Skeletal muscle satellite cell (primary cell): ENCODE measurements around the gene CDK11A.
"Not testable (repeated sequence)": the region's sequence is repeated elsewhere in the genome, so short reads cannot be mapped to it uniquely, and the experiment has no call there.

Source experiments
- H3K27me3 ChIP-seq: 2 replicates; pipeline ENCODE4 v1.7.0; 2013; ENCODE audit warnings: low read length; ENCODE audit not compliant: control insufficient read depth, insufficient read depth
- H3K36me3 ChIP-seq: 2 replicates; pipeline ENCODE4 v1.7.0; 2013; ENCODE audit warnings: mild to moderate bottlenecking, control low read depth, low read length; ENCODE audit not compliant: insufficient read depth
- H3K4me1 ChIP-seq: 2 replicates; pipeline ENCODE4 v1.7.0; 2013; ENCODE audit warnings: low read length; ENCODE audit not compliant: control insufficient read depth, insufficient read depth
- H3K4me2 ChIP-seq: 2 replicates; pipeline ENCODE4 v1.7.0; 2013; ENCODE audit warnings: mild to moderate bottlenecking, low read length
- H3K4me3 ChIP-seq: 2 replicates; pipeline ENCODE4 v1.7.0; 2013; ENCODE audit warnings: low read length
- H3K9ac ChIP-seq: 2 replicates; pipeline ENCODE4 v1.7.0; 2013; ENCODE audit warnings: mild to moderate bottlenecking, low read depth, low read length, moderate library complexity
- H3K9me3 ChIP-seq: replicated peaks from 2 replicates; pipeline ENCODE4 v1.7.0; 2013; ENCODE audit warnings: mild to moderate bottlenecking, control low read depth, low read length

Gene CDK11A

GRCh38 chr1:1732381-1732780 lies 8.2 kb upstream of the CDK11A start:
- H3K4me2 ChIP-seq, result no peak overlapping the region
- no peak overlapping the region for H3K4me3 ChIP-seq
- H3K9ac ChIP-seq, result no peak overlapping the region
- H3K9me3 ChIP-seq, result no peaks in the 10 kb centered on the region
- peaks cover 12% of the 10 kb centered on the region for H3K4me1 ChIP-seq
- H3K36me3 ChIP-seq, result peaks cover 20% of the 10 kb centered on the region
- no peaks in the 10 kb centered on the region for H3K27me3 ChIP-seq

DNA sequence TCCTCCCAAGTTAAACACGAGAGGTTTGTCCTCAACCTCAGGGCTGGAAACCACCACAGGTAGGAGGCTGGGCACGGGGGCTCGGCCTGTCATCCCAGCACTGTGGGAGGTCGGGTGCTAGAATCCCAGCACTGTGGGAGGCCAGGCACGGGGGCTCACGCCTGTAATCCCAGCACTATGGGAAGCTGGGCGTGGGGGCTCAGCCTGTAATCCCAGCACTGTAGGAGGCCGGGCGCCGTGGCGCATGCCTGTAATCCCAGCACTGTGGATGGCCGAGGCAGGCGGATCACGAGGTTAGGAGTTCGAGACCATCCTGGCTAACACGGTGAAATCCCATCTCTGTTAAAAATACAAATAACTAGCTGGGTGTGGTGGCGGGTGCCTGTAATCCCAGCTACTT lies 6.7 kb upstream of the CDK11A start:
- Histone ChIP-seq H3K9me3 (no peaks in the 10 kb centered on the region), H3K9ac (no peak overlapping the region), H3K4me1 (peaks cover 12% of the 10 kb centered on the region), H3K4me3 (no peak overlapping the region), H3K36me3 (peaks cover 20% of the 10 kb centered on the region), H3K4me2 (no peak overlapping the region), H3K27me3 (no peaks in the 10 kb centered on the region)

GRCh38 chr1:1730230-1730629 lies 6.1 kb upstream of the CDK11A start:
- not testable (repeated sequence) for H3K4me2 ChIP-seq, H3K9me3 ChIP-seq, H3K27me3 ChIP-seq, H3K9ac ChIP-seq, H3K4me3 ChIP-seq
- Histone ChIP-seq H3K36me3 (peaks cover 18% of the 10 kb centered on the region), H3K4me1 (peaks cover 12% of the 10 kb centered on the region)

DNA sequence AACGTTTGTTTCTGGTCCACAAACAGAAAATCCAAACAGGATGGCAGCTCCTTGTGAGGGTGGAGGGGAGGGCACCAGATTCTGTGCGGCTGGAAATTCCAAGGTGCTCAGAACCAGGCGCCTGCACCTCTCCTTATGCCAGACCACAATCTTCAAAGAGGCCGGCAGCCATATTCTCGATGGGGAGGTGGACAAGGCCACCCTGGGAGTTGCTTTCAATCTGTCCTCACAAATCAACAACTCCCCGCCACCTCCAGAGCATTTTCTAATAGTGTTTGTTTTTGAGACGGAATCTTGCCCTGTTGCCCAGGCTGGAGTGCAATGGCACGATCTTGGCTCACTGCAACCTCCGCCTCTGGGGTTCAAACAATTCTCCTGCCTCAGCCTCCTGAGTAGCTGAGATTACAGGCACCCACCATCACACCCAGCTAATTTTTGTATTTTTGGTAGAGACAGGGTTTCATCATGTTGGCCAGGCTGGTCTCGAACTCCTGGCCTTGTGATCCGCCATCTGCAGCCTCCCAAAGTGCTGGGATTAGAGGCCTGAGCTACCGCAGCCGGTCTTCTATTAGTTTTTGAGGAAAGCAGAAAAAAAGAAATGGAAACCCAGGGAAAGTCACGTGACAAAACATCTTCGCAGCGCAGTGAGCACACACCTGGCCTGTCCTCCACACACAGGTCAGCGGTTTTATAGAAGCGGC lies 5.1 kb upstream of the CDK11A start:
- not testable (repeated sequence) for H3K27me3 ChIP-seq, H3K9ac ChIP-seq, H3K9me3 ChIP-seq, H3K4me3 ChIP-seq
- H3K4me2 ChIP-seq, result peak overlapping the region; percentile 42
- H3K36me3 ChIP-seq, result peaks cover 17% of the 10 kb centered on the region
- peaks cover 12% of the 10 kb centered on the region for H3K4me1 ChIP-seq

DNA sequence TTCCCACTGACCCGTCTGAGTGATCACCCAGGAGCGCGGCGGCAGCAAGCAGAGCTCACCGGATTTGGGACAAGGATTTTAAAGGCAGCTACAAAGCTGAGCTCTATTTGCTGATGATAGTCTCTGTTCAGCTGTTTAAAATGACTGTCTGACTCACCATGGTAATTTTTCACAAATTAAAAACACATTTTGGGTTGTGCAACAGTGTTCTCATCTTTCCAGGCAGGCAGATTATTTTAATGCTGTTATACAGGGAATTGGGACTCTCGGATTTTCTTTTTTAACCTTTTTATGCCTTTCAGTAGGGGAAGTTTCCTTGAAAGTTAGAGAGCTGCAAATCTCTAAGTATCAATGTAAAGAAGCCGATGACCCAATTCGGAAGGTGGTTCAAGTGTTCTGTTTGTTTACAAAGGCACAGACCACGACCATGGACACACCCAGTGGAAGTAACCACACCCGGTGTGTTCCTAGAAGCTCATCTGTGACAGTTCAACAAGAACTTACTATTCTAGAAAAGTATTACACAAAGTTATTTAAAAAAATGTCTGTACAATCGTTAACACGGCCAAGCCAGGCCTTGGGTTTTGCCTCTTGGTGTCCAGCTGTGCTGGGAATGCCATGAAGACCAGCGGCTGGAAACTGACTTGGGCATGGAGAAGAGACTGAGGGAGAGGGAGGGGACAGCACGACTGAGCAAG lies 4.3 kb upstream of the CDK11A start:
- Histone ChIP-seq H3K36me3 (peaks cover 17% of the 10 kb centered on the region), H3K9ac (peak overlapping the region; percentile 24), H3K4me2 (peak overlapping the region; percentile 42), H3K4me1 (peaks cover 12% of the 10 kb centered on the region), H3K4me3 (peak overlapping the region; percentile 0)
- H3K27me3 ChIP-seq, H3K9me3 ChIP-seq: not testable (repeated sequence)

DNA sequence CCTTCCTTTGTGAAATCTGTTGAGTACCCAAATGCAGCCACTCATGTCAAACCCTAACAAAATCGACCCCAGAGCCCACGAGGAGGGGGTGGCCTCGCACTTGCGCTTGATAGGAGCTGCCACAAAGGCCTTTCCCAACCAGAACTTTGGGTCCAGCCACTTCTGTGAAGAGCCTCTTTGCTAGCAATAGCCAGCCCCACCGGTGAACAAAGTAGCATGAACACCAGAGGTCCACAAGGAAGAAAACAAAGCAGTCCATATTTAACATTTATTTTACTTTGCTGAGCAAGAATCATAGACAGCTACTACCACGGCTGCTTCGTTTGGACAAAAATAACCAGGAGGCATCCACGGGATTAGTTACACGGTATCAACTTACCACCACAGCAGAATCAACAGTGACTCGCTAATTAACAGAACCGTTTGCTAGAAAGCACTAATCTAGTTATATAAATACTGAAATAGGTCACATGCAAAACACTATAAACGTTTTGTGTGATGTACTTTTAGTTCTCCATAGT lies 3.0 kb upstream of the CDK11A start:
- peaks cover 12% of the 10 kb centered on the region for H3K4me1 ChIP-seq
- H3K9me3 ChIP-seq, H3K27me3 ChIP-seq, H3K9ac ChIP-seq, H3K4me2 ChIP-seq, H3K4me3 ChIP-seq: not testable (repeated sequence)
- peaks cover 13% of the 10 kb centered on the region for H3K36me3 ChIP-seq

- H3K4me1 ChIP-seq, result peaks cover 12% of the 10 kb centered on the region
- H3K36me3 ChIP-seq, H3K4me3 ChIP-seq, H3K4me2 ChIP-seq, H3K27me3 ChIP-seq, H3K9me3 ChIP-seq, H3K9ac ChIP-seq: not testable (repeated sequence)
Observed at GRCh38 chr1:1726088-1726487, 1.9 kb upstream of the CDK11A start.

DNA sequence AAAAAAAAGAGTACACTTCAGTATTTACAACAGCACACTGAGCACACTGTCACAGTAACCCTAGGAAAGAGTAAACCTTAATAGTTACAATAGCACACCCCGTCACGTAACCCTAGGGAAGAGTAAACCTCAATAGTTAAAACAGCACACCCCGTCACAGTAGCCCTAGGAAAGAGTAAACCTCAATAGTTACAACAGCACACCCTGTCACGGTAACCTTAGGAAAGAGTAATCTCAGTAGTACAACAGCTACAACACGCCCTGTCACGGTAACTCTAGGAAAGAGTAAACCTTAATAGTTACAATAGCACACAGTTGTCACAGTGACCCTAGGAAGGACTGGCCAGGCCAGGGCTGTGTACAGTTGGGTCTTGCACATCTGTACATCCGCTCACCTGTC lies 3.0 kb downstream of the CDK11A start:
- H3K4me2 ChIP-seq, result no peak overlapping the region
- no peak overlapping the region for H3K9ac ChIP-seq
- H3K36me3 ChIP-seq, result peaks cover 19% of the 10 kb centered on the region
- no peaks in the 10 kb centered on the region for H3K4me1 ChIP-seq
- H3K27me3 ChIP-seq, result no peaks in the 10 kb centered on the region
- H3K4me3 ChIP-seq, result no peak overlapping the region
- no peaks in the 10 kb centered on the region for H3K9me3 ChIP-seq

- not testable (repeated sequence) for H3K4me3 ChIP-seq, H3K4me1 ChIP-seq, H3K9me3 ChIP-seq, H3K9ac ChIP-seq, H3K27me3 ChIP-seq, H3K4me2 ChIP-seq
- peaks cover 17% of the 10 kb centered on the region for H3K36me3 ChIP-seq
Observed at GRCh38 chr1:1715109-1715883, 8.9 kb downstream of the CDK11A start.

GRCh38 chr1:1707897-1708296 lies 16.3 kb downstream of the CDK11A start:
- not testable (repeated sequence) for H3K9ac ChIP-seq, H3K4me1 ChIP-seq, H3K9me3 ChIP-seq, H3K27me3 ChIP-seq, H3K4me2 ChIP-seq, H3K4me3 ChIP-seq, H3K36me3 ChIP-seq

DNA sequence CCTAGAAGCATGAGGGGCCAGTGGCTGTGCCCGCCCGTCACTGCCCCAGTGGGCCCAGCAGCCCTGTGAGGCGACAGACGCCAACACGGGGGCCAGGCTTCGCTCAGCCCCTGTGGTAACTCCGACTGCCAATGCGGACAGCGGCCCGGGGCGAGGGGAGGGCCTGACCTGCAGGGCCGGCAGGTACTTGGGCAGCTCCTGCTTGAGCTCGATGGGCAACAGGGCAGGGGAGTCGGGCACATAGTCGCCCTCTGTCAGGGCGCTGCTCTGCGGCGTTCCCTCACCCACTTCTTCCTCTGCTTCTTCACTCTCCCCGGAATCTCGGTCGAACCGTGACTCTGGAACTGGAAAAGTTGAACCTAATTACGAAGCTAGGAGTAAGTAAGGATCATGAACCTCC lies 16.9 kb downstream of the CDK11A start:
- not testable (repeated sequence) for H3K4me1 ChIP-seq, H3K4me2 ChIP-seq, H3K4me3 ChIP-seq, H3K36me3 ChIP-seq, H3K9me3 ChIP-seq, H3K9ac ChIP-seq, H3K27me3 ChIP-seq
